CD4-positive, CD25-positive, alpha-beta regulatory T cell (primary cell): Measurements from ENCODE around the gene POMT1. TPM values are rescaled to one million over a fixed set of nuclear protein-coding genes. Genes with fewer than 3 reads are reported as not detected.
A peak's percentile ranks its signal among the peaks of the same experiment; 100 is the strongest.

Source experiments
- ATAC-seq, 2 donors: fragments of 150-1000 bp; cut with Tn5 transposase; one replicate each; pipeline ENCODE4 v1.10.0; 2021; ENCODE audit warnings: low read depth in 2 of 2, moderate number of reproducible peaks in 2 of 2, moderate library complexity in 1 of 2
- DNase-seq, 3 donors: peaks; one replicate each; pipeline versions ENCODE4 v3.0.0 to v3.0.0-alpha.2; 2012 to 2022; ENCODE audit warnings: mixed read lengths in 1 of 3
- H3K27ac ChIP-seq: one replicate; pipeline ENCODE4 v1.7.0; 2013; ENCODE audit warnings: mild to moderate bottlenecking, low read length; ENCODE audit not compliant: insufficient read depth, poor library complexity, severe bottlenecking
- H3K27me3 ChIP-seq: one replicate; pipeline ENCODE4 v1.7.0; 2013; ENCODE audit warnings: low read length; ENCODE audit not compliant: control insufficient read depth, insufficient read depth
- H3K36me3 ChIP-seq: one replicate; pipeline ENCODE4 v1.7.0; 2013; ENCODE audit warnings: mild to moderate bottlenecking, low read length, moderate library complexity; ENCODE audit not compliant: control insufficient read depth, insufficient read depth
- H3K4me1 ChIP-seq: 2 replicates; pipeline ENCODE4 v1.7.0; 2013; ENCODE audit warnings: mild to moderate bottlenecking, low read length; ENCODE audit not compliant: insufficient read depth, control insufficient read depth, poor library complexity, severe bottlenecking
- H3K4me3 ChIP-seq: one replicate; pipeline ENCODE4 v1.7.0; 2013; ENCODE audit warnings: low read depth, mild to moderate bottlenecking, low read length, moderate library complexity
- H3K9me3 ChIP-seq, 2 experiments: 1 replicate in 1 of 2; 2 replicates in 1 of 2; pipeline ENCODE4 v1.7.0; 2013; ENCODE audit warnings: low read length in 2 of 2, mild to moderate bottlenecking in 1 of 2, moderate library complexity in 1 of 2; ENCODE audit not compliant: control insufficient read depth in 2 of 2
- H3K27ac Mint-ChIP-seq, 3 donors: one replicate each; pipeline ENCODE4 v1.8.0; 2020 to 2022; ENCODE audit warnings: mild to moderate bottlenecking in 3 of 3, mixed read lengths in 3 of 3, moderate library complexity in 2 of 3
- H3K27me3 Mint-ChIP-seq: one replicate; pipeline ENCODE4 v1.8.0; 2022; ENCODE audit warnings: mild to moderate bottlenecking, mixed read lengths
- H3K36me3 Mint-ChIP-seq: one replicate; pipeline ENCODE4 v1.8.0; 2020; ENCODE audit warnings: mixed read lengths
- H3K4me1 Mint-ChIP-seq, 4 donors: one replicate each; pipeline ENCODE4 v1.8.0; 2020 to 2022; ENCODE audit warnings: mixed read lengths in 4 of 4, mild to moderate bottlenecking in 1 of 4
- H3K4me3 Mint-ChIP-seq, 4 donors: one replicate each; pipeline ENCODE4 v1.8.0; 2020 to 2022; ENCODE audit warnings: mild to moderate bottlenecking in 4 of 4, mixed read lengths in 4 of 4, moderate library complexity in 3 of 4
- H3K9me3 Mint-ChIP-seq, 7 donors: one replicate each; pipeline ENCODE4 v1.8.0; 2020 to 2022; ENCODE audit warnings: mixed read lengths in 7 of 7, mild to moderate bottlenecking in 3 of 7, moderate library complexity in 2 of 7
- polyA plus RNA-seq, 4 donors: library from polyadenylated mRNA; unstranded; fragments of 300-500 nt; fragmentation: Illumina TruSeq; gene quantifications; one replicate each; pipeline ENCODE4 v1.2.3, GENCODE V29; 2021
- total RNA-seq: library from RNA; stranded (reverse); gene quantifications from one replicate; pipeline ENCODE4 v1.2.3, GENCODE V29; 2022

POMT1 gene
- total and polyA plus RNA-seq, 5 donors from 2014 or later, result 13.2 to 52.3 (median 15.5) TPM

DNA sequence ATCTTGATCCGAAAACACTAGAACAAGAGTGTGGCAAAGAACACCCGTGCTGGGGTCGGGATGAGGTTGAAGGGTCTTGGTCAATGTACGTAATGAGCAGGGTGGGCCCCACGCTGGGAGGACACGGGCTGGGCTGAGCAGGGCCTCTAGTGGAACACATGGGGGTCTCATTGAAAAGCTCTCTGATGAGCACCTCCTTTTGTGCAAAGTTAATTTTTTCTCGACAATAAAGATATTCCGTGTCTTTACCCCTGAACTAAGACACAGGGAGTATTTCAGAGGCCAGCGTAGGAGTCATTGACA, 20.3 kb downstream of the POMT1 start:
- Histone ChIP-seq H3K36me3 (peaks cover 79% of the 10 kb centered on the region), H3K27ac (no peak overlapping the region), H3K9me3 (no peaks in the 10 kb centered on the region), H3K4me1 (no peaks in the 10 kb centered on the region), H3K4me3 (no peak overlapping the region), H3K27me3 (no peaks in the 10 kb centered on the region)
- DNase-seq, result no peak
- H3K27me3 Mint-ChIP-seq, result no peaks in the 10 kb centered on the region
- H3K36me3 Mint-ChIP-seq, result peaks cover 25% of the 10 kb centered on the region
- peaks cover 0 to under 1% (median 0%) of the 10 kb centered on the region in 4 donors for H3K4me1 Mint-ChIP-seq
- H3K27ac Mint-ChIP-seq, result peak overlapping the region in 1 of 3 donors; percentile 20
- ATAC-seq, result no peak
- H3K9me3 Mint-ChIP-seq, result no peaks in the 10 kb centered on the region
- no peak overlapping the region for H3K4me3 Mint-ChIP-seq

DNA sequence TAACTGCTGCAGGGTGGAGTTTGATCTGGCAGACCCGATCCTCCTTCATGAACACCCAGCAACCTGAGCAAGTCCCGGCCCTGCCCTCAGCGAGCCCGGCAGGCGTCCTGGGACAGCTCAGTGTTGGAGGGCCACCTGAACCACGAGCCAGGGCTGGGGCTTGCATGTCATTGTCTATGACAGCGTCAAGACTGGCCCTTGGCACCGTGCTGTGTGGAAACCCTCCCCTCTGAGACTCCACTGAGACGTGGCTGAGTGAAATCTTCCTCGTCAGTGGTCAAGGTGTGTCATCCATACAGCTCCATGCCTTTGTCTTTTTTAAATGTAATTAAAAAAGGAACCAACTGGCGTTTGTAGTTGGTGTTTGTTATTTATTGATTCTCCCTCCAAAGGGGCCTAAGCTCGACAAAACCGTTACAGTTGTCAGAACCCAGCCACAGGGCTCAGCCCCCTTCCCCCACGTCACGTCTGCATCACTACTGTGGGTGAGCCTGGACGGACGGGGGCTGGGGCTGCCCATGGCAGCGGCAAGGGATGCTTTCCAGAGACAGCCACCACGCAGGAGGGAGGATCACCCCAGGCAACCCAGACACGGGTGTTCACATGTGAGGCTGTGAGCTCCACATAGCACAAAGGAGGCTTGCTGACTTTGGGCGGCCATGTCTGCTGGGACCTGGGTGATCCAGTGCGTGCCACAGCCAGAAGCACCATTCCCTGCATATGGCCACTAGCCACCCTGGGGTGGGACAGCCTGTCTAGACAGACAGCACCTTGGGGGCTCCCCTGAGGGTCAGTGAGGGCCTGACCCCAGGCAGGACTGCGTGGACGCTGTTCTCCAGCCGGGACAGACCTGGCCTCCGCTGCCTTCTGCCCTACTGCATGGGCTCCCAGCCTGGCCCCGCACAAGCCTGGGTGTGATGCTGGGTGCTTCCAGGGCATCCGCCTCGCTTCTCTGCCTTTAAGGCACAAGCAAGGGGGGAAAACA, 21.0 kb downstream of the POMT1 start:
- Histone ChIP-seq H3K27ac (no peak overlapping the region), H3K27me3 (no peaks in the 10 kb centered on the region), H3K36me3 (peaks cover 78% of the 10 kb centered on the region), H3K9me3 (no peaks in the 10 kb centered on the region), H3K4me3 (no peak overlapping the region), H3K4me1 (no peaks in the 10 kb centered on the region)
- H3K9me3 Mint-ChIP-seq, result no peaks in the 10 kb centered on the region
- H3K36me3 Mint-ChIP-seq, result peaks cover 32% of the 10 kb centered on the region
- peak overlapping the region in 1 of 4 donors; percentile 38 for H3K4me3 Mint-ChIP-seq
- no peak for DNase-seq
- no peak for ATAC-seq
- peak overlapping the region in 1 of 3 donors; percentile 20 for H3K27ac Mint-ChIP-seq
- H3K27me3 Mint-ChIP-seq, result no peaks in the 10 kb centered on the region
- H3K4me1 Mint-ChIP-seq, result peaks cover 0 to 7% (median under 1%) of the 10 kb centered on the region in 4 donors

DNA sequence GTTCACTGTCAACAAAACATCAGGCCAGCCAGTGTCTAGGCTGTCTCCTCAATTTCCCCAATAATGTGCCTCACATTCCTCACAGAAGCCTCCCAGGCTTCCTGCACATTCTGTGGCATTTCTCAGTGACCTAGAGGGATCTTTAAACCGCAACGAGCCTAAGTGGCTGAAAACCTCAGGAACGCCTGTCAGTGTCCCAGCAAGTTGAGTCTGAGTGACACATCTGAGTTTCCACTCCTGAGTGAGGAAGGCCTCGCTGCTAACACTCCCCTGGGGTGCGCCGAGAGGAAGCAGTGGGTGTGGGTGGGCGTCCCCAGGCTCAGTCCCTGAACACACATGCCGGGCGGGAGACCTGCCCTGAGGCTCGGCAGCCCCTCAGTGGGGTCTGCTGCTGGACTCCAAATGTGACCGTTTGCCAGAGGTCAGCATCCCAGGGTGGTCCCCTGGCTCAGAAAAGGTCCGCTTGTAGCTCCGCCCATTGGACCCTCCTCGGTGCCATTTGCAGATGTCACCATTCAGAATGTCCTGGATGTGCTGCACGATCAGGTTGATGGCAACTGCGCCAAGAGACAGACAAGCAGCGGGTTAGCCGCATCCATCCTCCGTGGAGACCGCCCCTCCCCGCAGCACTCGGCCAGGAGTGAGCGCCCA, 22.1 kb downstream of the POMT1 start:
- H3K36me3 ChIP-seq, result peaks cover 75% of the 10 kb centered on the region
- ATAC-seq (no peak), DNase-seq (no peak)
- Mint-ChIP-seq H3K27me3 (no peaks in the 10 kb centered on the region), H3K36me3 (peaks cover 26% of the 10 kb centered on the region), H3K4me3 (peak overlapping the region in 1 of 4 donors; percentile 57), H3K4me1 (peaks cover 0 to 12% (median 2%) of the 10 kb centered on the region in 4 donors), H3K27ac (peak overlapping the region in 1 of 3 donors; percentile 25), H3K9me3 (no peaks in the 10 kb centered on the region)
- peaks cover 4% of the 10 kb centered on the region for H3K4me1 ChIP-seq
- no peaks in the 10 kb centered on the region for H3K27me3 ChIP-seq
- no peaks in the 10 kb centered on the region for H3K9me3 ChIP-seq
- H3K27ac ChIP-seq, result no peak overlapping the region
- H3K4me3 ChIP-seq, result no peak overlapping the region

GRCh38 chr9:131525643-131526565, 23.2 kb downstream of the POMT1 start:
- Histone ChIP-seq H3K27me3 (no peaks in the 10 kb centered on the region), H3K4me3 (no peak overlapping the region), H3K4me1 (peaks cover 12% of the 10 kb centered on the region), H3K9me3 (no peaks in the 10 kb centered on the region), H3K27ac (no peak overlapping the region), H3K36me3 (peaks cover 66% of the 10 kb centered on the region)
- Mint-ChIP-seq H3K9me3 (no peaks in the 10 kb centered on the region), H3K27me3 (no peaks in the 10 kb centered on the region), H3K4me3 (peak overlapping the region in 1 of 4 donors; percentile 41), H3K4me1 (peaks cover 0 to 18% (median 3%) of the 10 kb centered on the region in 4 donors), H3K36me3 (peaks cover 26% of the 10 kb centered on the region), H3K27ac (peak overlapping the region in 1 of 3 donors; percentile 53)
- DNase-seq (no peak), ATAC-seq (no peak)

DNA sequence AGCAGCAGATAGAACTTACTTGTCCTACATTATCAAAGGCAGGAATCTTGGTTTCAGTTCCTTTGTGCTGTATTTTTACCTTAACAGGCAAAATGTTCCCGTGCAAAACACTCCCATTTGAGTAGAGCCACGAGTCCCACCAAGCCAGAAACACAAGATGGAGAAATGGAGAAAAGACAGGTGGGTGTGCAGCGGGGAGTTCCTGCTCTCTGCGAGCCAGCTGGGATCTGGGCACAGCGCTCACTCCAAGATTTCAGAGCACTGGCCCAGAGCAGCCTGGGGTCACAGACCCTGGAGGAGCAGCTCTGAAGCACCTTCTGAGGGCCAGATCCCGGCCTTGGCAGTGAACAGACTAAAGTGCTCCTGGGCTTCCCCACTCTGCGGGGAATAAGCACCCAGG, 25.5 kb downstream of the POMT1 start:
- no peak for ATAC-seq
- H3K27me3 Mint-ChIP-seq, result no peaks in the 10 kb centered on the region
- peaks cover 0 to 21% (median 3%) of the 10 kb centered on the region in 4 donors for H3K4me1 Mint-ChIP-seq
- peaks cover 52% of the 10 kb centered on the region for H3K36me3 ChIP-seq
- peaks cover 22% of the 10 kb centered on the region for H3K36me3 Mint-ChIP-seq
- H3K4me3 ChIP-seq, result no peak overlapping the region
- H3K9me3 ChIP-seq, result no peaks in the 10 kb centered on the region
- peak overlapping the region; percentile 44 to 75 (median 64) for H3K4me3 Mint-ChIP-seq
- no peaks in the 10 kb centered on the region for H3K27me3 ChIP-seq
- peaks cover 17% of the 10 kb centered on the region for H3K4me1 ChIP-seq
- peak overlapping the region in 1 of 3 donors; percentile 38 for H3K27ac Mint-ChIP-seq
- no peak overlapping the region for H3K27ac ChIP-seq
- H3K9me3 Mint-ChIP-seq, result no peaks in the 10 kb centered on the region
- no peak for DNase-seq

- DNase-seq (no peak), ATAC-seq (no peak)
- H3K36me3 ChIP-seq, result peaks cover 44% of the 10 kb centered on the region
- H3K27me3 Mint-ChIP-seq, result no peaks in the 10 kb centered on the region
- H3K4me3 ChIP-seq, result no peak overlapping the region
- H3K4me1 Mint-ChIP-seq, result peaks cover 0 to 21% (median 3%) of the 10 kb centered on the region in 4 donors
- no peak overlapping the region for H3K27ac Mint-ChIP-seq
- H3K27me3 ChIP-seq, result no peaks in the 10 kb centered on the region
- no peaks in the 10 kb centered on the region for H3K9me3 ChIP-seq
- H3K4me3 Mint-ChIP-seq, result peak overlapping the region; percentile 44 to 87 (median 72)
- H3K9me3 Mint-ChIP-seq, result no peaks in the 10 kb centered on the region
- peaks cover 17% of the 10 kb centered on the region for H3K4me1 ChIP-seq
- no peak overlapping the region for H3K27ac ChIP-seq
- H3K36me3 Mint-ChIP-seq, result peaks cover 22% of the 10 kb centered on the region
Observed at GRCh38 chr9:131528886-131529505, 26.3 kb downstream of the POMT1 start.
